Lung (tissue), 12 donors: ENCODE data around the gene PLIN4. TPM values are rescaled to one million over a fixed set of nuclear protein-coding genes. Genes with fewer than 3 reads are reported as not detected.

ENCODE experiments used
- ATAC-seq: fragments of 200-7000 bp; cut with Tn5 transposase; one replicate; pipeline ENCODE4 v1.9.1; 2020; ENCODE audit warnings: moderate number of reproducible peaks; ENCODE audit not compliant: insufficient read depth, low FRiP score
- DNase-seq, 3 donors: peaks; one replicate each; pipeline ENCODE4 v3.0.0-alpha.2; 2013 to 2017
- H3K27ac ChIP-seq, 2 donors: one replicate each; pipeline ENCODE4 v1.5.1; 2013; ENCODE audit warnings: mild to moderate bottlenecking in 2 of 2, moderate library complexity in 2 of 2, control low read depth in 1 of 2, inconsistent platforms in 1 of 2, low read depth in 1 of 2, low read length in 1 of 2
- H3K27me3 ChIP-seq, 3 donors: one replicate each; pipeline ENCODE4 v1.5.1; 2013; ENCODE audit warnings: low read length in 2 of 3; ENCODE audit not compliant: control insufficient read depth in 3 of 3, insufficient read depth in 3 of 3
- H3K36me3 ChIP-seq, 4 donors: one replicate each; pipeline ENCODE4 v1.5.1; 2013; ENCODE audit warnings: low read length in 4 of 4, mild to moderate bottlenecking in 1 of 4, moderate library complexity in 1 of 4; ENCODE audit not compliant: control insufficient read depth in 4 of 4, insufficient read depth in 4 of 4
- H3K4me1 ChIP-seq, 5 donors: one replicate each; pipeline ENCODE4 v1.5.1; 2013; ENCODE audit warnings: low read length in 5 of 5, mild to moderate bottlenecking in 2 of 5, moderate library complexity in 1 of 5; ENCODE audit not compliant: control insufficient read depth in 5 of 5, insufficient read depth in 5 of 5
- H3K4me3 ChIP-seq: one replicate; pipeline ENCODE4 v1.5.1; 2013; ENCODE audit warnings: mild to moderate bottlenecking, control low read depth, moderate library complexity
- H3K9ac ChIP-seq, 2 donors: one replicate each; pipeline ENCODE4 v1.5.1; 2013; ENCODE audit warnings: low read length in 2 of 2, control low read depth in 1 of 2; ENCODE audit not compliant: insufficient read depth in 1 of 2
- H3K9me3 ChIP-seq, 4 donors: one replicate each; pipeline ENCODE4 v1.5.1; 2013; ENCODE audit warnings: low read length in 3 of 4, mild to moderate bottlenecking in 1 of 4, moderate library complexity in 1 of 4; ENCODE audit not compliant: control insufficient read depth in 4 of 4, insufficient read depth in 3 of 4
- CTCF ChIP-seq: IDR thresholded peaks from 2 replicates; pipeline ENCODE4 v1.5.1; 2012; ENCODE audit warnings: mild to moderate bottlenecking; ENCODE audit errors: control extremely low read depth, extremely low read depth
- WGBS, 2 donors: extraction: QIAGEN DNeasy Blood & Tissue Kit; methylation state at CpG; one replicate each; pipeline ENCODE4 v1.1.7; 2013; 5-methylcytosine and 5-hydroxymethylcytosine counted together
- polyA plus RNA-seq, 2 donors: library from polyadenylated mRNA; stranded (reverse); fragments of 200-250 nt; gene quantifications; one replicate each; pipeline ENCODE4 v1.2.1, GENCODE V29; 2013
- total RNA-seq, 2 donors: library from RNA; depleted of rRNA in 1 of 2; stranded (reverse); fragments of >200 nt in 1 of 2; gene quantifications; one replicate each; pipeline ENCODE4 v1.2.1, GENCODE V29; 2014 to 2021
- donor health status: control.
- donor health status: control.
- donor health status: Bipolar disorder and iron deficiency.
- donor health status: healthy.
- donor health status: DM: yes; HTN: yes; CAD: no.

Gene PLIN4
- total and polyA plus RNA-seq, 4 donors = 0.85 to 5.0 (median 3.8) TPM

GRCh38 chr19:4512070-4512469, 6.2 kb downstream of the PLIN4 start:
- 89 to 91% methylated on average over 17 of the region's 17 CpGs for WGBS, 2 donors
- H3K27me3 ChIP-seq = no peaks in the 10 kb centered on the region
- no peak for TF ChIP-seq CTCF
- H3K27ac ChIP-seq = no peak overlapping the region
- ATAC-seq (no peak), DNase-seq (no peak)
- H3K9me3 ChIP-seq = no peaks in the 10 kb centered on the region
- no peak overlapping the region for H3K4me3 ChIP-seq
- no peaks in the 10 kb centered on the region for H3K4me1 ChIP-seq
- H3K36me3 ChIP-seq = no peaks in the 10 kb centered on the region
- H3K9ac ChIP-seq = no peak overlapping the region

- H3K4me3 ChIP-seq = no peak overlapping the region
- DNase-seq (no peak), ATAC-seq (no peak)
- no peak for TF ChIP-seq CTCF
- 89 to 93% methylated on average over 25 to 27 of the region's 27 CpGs for WGBS, 2 donors
- no peak overlapping the region for H3K9ac ChIP-seq
- no peaks in the 10 kb centered on the region for H3K9me3 ChIP-seq
- no peaks in the 10 kb centered on the region for H3K27me3 ChIP-seq
- no peaks in the 10 kb centered on the region for H3K36me3 ChIP-seq
- H3K4me1 ChIP-seq = no peaks in the 10 kb centered on the region
- no peak overlapping the region for H3K27ac ChIP-seq
Measured at GRCh38 chr19:4511300-4512054, 6.8 kb downstream of the PLIN4 start.

GRCh38 chr19:4510435-4511255, 7.6 kb downstream of the PLIN4 start:
- ATAC-seq = no peak
- Histone ChIP-seq H3K27me3 (no peaks in the 10 kb centered on the region), H3K9me3 (no peaks in the 10 kb centered on the region), H3K4me3 (no peak overlapping the region), H3K36me3 (peaks cover 0 to 2% (median 0%) of the 10 kb centered on the region in 4 donors), H3K9ac (no peak overlapping the region), H3K4me1 (no peaks in the 10 kb centered on the region), H3K27ac (no peak overlapping the region)
- no peak for TF ChIP-seq CTCF
- 88% methylated on average over 37 of the region's 37 CpGs for WGBS, 2 donors
- DNase-seq = no peak
